ENCODE results near the gene GPR137C. TPM values are rescaled to one million over a fixed set of nuclear protein-coding genes. Genes with fewer than 3 reads are reported as not detected.

GPR137C gene
- total and polyA plus RNA-seq, 2 donors from 2014 or later = 0.24 to 0.54 TPM

DNA sequence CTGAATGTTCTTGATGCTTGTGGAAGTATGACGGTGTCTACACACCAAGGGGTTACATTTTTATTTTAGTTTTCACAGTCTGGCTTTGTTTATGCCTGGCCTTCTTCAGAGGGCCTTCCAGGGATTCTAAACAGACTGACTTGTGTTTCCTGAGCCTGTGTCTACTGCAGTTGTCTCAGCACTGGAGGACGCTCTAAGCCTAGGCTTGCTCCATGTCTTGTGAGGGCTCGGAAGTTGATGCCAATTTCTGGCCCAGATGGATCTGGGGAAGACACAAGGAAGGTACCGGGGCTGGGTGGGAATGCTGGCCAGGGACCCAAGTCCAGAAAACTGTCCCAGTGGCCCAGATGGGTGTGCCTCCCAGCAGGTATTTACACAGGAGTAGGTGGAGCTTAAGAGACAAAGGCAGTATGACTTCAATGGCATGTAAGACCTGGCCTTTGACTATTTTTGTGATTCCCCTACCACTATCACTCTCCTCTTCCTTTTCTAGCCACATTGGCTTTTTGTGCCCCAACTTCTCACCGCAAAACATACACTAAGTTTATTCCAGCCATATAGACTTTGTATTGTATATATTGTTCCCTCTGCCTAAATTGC is 56.9 kb downstream of the GPR137C start:
- Histone ChIP-seq H3K9me3 (ENCODE audit: control insufficient read depth in 2 of 3, insufficient read depth in 1 of 3, low read length in 3 of 3) (no peaks in the 10 kb centered on the region), H3K36me3 (ENCODE audit: control insufficient read depth in 2 of 3, insufficient read depth in 3 of 3, low read length in 3 of 3) (no peaks in the 10 kb centered on the region), H3K27ac (ENCODE audit: low read depth in 2 of 2, low read length in 2 of 2) (no peak overlapping the region), H3K27me3 (ENCODE audit: control insufficient read depth, insufficient read depth, low read length) (no peaks in the 10 kb centered on the region), H3K4me3 (ENCODE audit: low read length in 3 of 3) (no peak overlapping the region), H3K9ac (ENCODE audit: low read length in 3 of 3) (no peak overlapping the region), H3K4me1 (ENCODE audit: control insufficient read depth in 2 of 3, insufficient read depth in 2 of 3, low read depth in 1 of 3, low read length in 3 of 3) (no peaks in the 10 kb centered on the region)
- intact Hi-C loops (cut with DNase I) = no loop called here
- DNase-seq (no peak), FAIRE-seq (no peak)
- TF ChIP-seq, protein P1, sequence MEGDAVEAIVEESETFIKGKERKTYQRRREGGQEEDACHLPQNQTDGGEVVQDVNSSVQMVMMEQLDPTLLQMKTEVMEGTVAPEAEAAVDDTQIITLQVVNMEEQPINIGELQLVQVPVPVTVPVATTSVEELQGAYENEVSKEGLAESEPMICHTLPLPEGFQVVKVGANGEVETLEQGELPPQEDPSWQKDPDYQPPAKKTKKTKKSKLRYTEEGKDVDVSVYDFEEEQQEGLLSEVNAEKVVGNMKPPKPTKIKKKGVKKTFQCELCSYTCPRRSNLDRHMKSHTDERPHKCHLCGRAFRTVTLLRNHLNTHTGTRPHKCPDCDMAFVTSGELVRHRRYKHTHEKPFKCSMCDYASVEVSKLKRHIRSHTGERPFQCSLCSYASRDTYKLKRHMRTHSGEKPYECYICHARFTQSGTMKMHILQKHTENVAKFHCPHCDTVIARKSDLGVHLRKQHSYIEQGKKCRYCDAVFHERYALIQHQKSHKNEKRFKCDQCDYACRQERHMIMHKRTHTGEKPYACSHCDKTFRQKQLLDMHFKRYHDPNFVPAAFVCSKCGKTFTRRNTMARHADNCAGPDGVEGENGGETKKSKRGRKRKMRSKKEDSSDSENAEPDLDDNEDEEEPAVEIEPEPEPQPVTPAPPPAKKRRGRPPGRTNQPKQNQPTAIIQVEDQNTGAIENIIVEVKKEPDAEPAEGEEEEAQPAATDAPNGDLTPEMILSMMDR (IDR thresholded peaks at IDR 0.05; ENCODE audit: borderline replicate concordance, extremely low read depth, insufficient read depth) = no peak

DNA sequence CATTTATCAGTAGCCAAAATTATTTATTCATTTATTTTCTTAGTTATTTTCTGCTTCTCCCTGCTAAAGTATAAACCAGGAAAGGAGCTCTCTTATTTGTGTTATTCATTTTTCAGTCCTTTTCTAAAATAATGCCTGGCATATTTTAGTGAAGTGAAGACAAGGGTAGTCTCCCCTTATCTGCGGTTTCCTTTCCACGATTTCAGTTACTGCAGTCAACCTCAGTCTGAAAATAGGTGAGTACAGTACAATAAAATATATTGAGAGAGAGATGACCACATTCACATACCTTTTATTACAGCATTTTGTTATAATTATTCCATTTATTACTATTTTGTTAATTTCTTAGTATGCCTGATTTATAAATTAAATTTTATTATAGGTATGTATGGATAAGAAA is 57.6 kb downstream of the GPR137C start:
- H3K27ac ChIP-seq (ENCODE audit: low read depth in 2 of 2, low read length in 2 of 2) = no peak overlapping the region
- FAIRE-seq = no peak
- intact Hi-C loops (cut with DNase I) = no loop called here

DNA sequence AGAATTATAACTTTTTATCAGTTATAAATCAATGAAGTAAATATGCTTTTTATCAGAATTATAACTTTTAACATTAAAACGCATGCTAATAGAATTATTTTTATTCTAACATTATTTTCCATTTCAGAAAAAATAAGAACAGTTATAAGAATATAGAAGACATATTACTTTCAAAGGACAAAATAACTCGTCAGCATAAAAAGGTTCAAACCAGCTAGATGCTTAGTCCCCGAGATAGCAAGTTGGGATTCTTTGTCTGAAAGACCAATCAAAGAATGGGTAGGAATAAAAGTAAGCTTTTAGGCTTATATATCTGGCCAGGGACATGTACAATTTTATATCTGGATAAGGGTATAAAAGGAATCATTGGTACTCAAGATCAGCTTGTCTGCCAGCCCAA is 66.0 kb downstream of the GPR137C start:
- Histone ChIP-seq H3K27me3 (ENCODE audit: control insufficient read depth, insufficient read depth, low read length) (no peaks in the 10 kb centered on the region), H3K9ac (ENCODE audit: low read length in 3 of 3) (no peak overlapping the region), H3K36me3 (ENCODE audit: control insufficient read depth in 2 of 3, insufficient read depth in 3 of 3, low read length in 3 of 3) (no peaks in the 10 kb centered on the region), H3K4me1 (ENCODE audit: control insufficient read depth in 2 of 3, insufficient read depth in 2 of 3, low read depth in 1 of 3, low read length in 3 of 3) (no peaks in the 10 kb centered on the region), H3K4me3 (ENCODE audit: low read length in 3 of 3) (no peak overlapping the region), H3K9me3 (ENCODE audit: control insufficient read depth in 2 of 3, insufficient read depth in 1 of 3, low read length in 3 of 3) (no peaks in the 10 kb centered on the region), H3K27ac (ENCODE audit: low read depth in 2 of 2, low read length in 2 of 2) (no peak overlapping the region)
- peak; percentile 54 for FAIRE-seq
- TF ChIP-seq, protein P1 (IDR thresholded peaks at IDR 0.05; ENCODE audit: borderline replicate concordance, extremely low read depth, insufficient read depth) = no peak
- no peak for DNase-seq
- intact Hi-C loops (cut with DNase I) = no loop called here

More for the DNA sequence above, 57.6 kb downstream of the GPR137C start:
- H3K27me3 ChIP-seq (ENCODE audit: control insufficient read depth, insufficient read depth, low read length) = no peaks in the 10 kb centered on the region
- no peaks in the 10 kb centered on the region for H3K9me3 ChIP-seq (ENCODE audit: control insufficient read depth in 2 of 3, insufficient read depth in 1 of 3, low read length in 3 of 3)
- no peak for DNase-seq
- H3K4me1 ChIP-seq (ENCODE audit: control insufficient read depth in 2 of 3, insufficient read depth in 2 of 3, low read depth in 1 of 3, low read length in 3 of 3) = no peaks in the 10 kb centered on the region
- H3K4me3 ChIP-seq (ENCODE audit: low read length in 3 of 3) = no peak overlapping the region
- no peak overlapping the region for H3K9ac ChIP-seq (ENCODE audit: low read length in 3 of 3)
- TF ChIP-seq, protein P1 (IDR thresholded peaks at IDR 0.05; ENCODE audit: borderline replicate concordance, extremely low read depth, insufficient read depth) = no peak
- no peaks in the 10 kb centered on the region for H3K36me3 ChIP-seq (ENCODE audit: control insufficient read depth in 2 of 3, insufficient read depth in 3 of 3, low read length in 3 of 3)

DNA sequence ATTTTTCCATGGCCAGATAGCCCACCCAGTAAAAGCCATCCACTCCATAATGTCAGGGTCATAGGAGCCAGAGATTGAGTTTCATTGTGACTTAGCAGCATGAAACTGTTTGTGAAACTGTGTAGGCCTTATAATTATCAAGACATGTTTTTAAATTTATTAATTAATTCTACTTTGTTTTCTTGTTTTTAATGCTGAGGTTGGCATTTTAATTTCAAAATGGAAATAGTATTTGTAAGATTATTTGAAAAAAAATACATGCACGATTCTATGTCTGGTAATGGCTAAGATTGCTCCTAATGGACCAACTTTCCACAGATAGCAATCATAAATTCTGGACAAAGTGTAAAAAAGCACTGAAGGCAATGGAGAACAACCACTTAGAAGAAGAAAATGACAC is 67.1 kb downstream of the GPR137C start:
- no peaks in the 10 kb centered on the region for H3K36me3 ChIP-seq (ENCODE audit: control insufficient read depth in 2 of 3, insufficient read depth in 3 of 3, low read length in 3 of 3)
- no peak overlapping the region for H3K4me3 ChIP-seq (ENCODE audit: low read length in 3 of 3)
- no peak overlapping the region for H3K27ac ChIP-seq (ENCODE audit: low read depth in 2 of 2, low read length in 2 of 2)
- TF ChIP-seq, protein P1 (IDR thresholded peaks at IDR 0.05; ENCODE audit: borderline replicate concordance, extremely low read depth, insufficient read depth) = no peak
- FAIRE-seq = no peak
- H3K9ac ChIP-seq (ENCODE audit: low read length in 3 of 3) = no peak overlapping the region
- DNase-seq = no peak
- intact Hi-C loops (cut with DNase I) = no loop called here
- no peaks in the 10 kb centered on the region for H3K9me3 ChIP-seq (ENCODE audit: control insufficient read depth in 2 of 3, insufficient read depth in 1 of 3, low read length in 3 of 3)
- no peaks in the 10 kb centered on the region for H3K27me3 ChIP-seq (ENCODE audit: control insufficient read depth, insufficient read depth, low read length)
- no peaks in the 10 kb centered on the region for H3K4me1 ChIP-seq (ENCODE audit: control insufficient read depth in 2 of 3, insufficient read depth in 2 of 3, low read depth in 1 of 3, low read length in 3 of 3)
